Stimulated activated naive B cell treated with anti-CD40 and anti-IgM and Interleukin-4, amounts not matched to agents 10 μg/mL and 1 μg/mL and 100 μg/mL, for 72 hours (primary cell): ENCODE measurements around the gene PNPLA2.

Experiments used
- ATAC-seq, 2 donors: fragments of 150-1000 bp; cut with Tn5 transposase; replicated peaks; 2 replicates each; pipeline ENCODE4 v1.10.0; 2021; ENCODE audit warnings: moderate library complexity in 1 of 2
- DNase-seq: peaks from one replicate; pipeline ENCODE4 v3.0.0; 2021
- H3K27ac Mint-ChIP-seq: one replicate; pipeline ENCODE4 v1.8.0; 2022; ENCODE audit warnings: mild to moderate bottlenecking, mixed read lengths
- H3K27me3 Mint-ChIP-seq, 2 donors: one replicate each; pipeline ENCODE4 v1.8.0; 2022; ENCODE audit warnings: mixed read lengths in 2 of 2
- H3K36me3 Mint-ChIP-seq, 2 donors: one replicate each; pipeline ENCODE4 v1.8.0; 2022; ENCODE audit warnings: mixed read lengths in 2 of 2, mild to moderate bottlenecking in 1 of 2
- H3K4me1 Mint-ChIP-seq, 2 donors: one replicate each; pipeline ENCODE4 v1.8.0; 2022; ENCODE audit warnings: mixed read lengths in 2 of 2, mild to moderate bottlenecking in 1 of 2
- H3K4me3 Mint-ChIP-seq, 2 donors: one replicate each; pipeline ENCODE4 v1.8.0; 2022; ENCODE audit warnings: mild to moderate bottlenecking in 2 of 2, mixed read lengths in 2 of 2, moderate library complexity in 1 of 2
- H3K9me3 Mint-ChIP-seq, 2 donors: one replicate each; pipeline ENCODE4 v1.8.0; 2022; ENCODE audit warnings: mixed read lengths in 2 of 2, mild to moderate bottlenecking in 1 of 2

Gene PNPLA2

DNA sequence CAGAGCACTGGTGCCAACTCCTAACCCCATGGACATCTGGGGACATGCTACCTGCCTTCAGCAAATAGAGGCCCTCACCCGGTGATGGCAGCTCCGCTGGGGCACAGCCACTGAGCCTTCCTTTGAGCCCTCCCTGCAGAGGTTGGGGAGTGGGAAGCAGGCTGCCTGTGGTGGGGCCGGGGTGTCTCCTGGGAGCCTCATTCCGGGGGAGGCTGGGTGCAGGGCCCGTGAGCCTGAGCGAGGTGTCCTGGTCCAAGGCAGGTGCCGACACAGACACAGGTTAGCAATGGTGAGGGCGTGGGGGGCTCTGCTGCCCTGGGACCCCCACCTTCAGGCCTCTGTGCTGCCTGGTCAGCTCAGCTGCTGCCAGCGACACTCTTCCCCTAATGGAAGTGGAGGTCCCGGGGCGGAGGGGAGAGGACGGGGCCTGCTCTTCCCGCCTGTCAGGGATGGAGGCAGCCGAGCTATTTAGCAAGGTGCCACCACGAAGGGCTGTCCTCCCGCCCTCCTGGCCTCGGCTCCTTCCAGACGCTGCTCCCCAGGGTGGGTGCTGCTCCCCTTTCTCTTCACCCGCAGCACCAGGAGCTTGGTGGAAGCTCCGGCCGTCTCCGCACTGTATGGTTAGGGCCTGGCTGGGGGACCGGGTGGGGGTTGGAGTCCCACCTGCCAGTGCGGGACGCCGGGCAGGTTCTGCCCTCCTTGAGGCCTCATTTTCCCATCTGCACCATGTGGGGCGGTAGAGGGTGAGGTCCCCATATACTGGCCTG lies 35.2 kb downstream of the PNPLA2 start:
- Mint-ChIP-seq H3K27ac (no peak overlapping the region), H3K27me3 (peaks cover 0 to 14% of the 10 kb centered on the region in 2 donors), H3K4me3 (no peak overlapping the region), H3K4me1 (peaks cover 4 to 5% of the 10 kb centered on the region in 2 donors), H3K36me3 (no peaks in the 10 kb centered on the region), H3K9me3 (no peaks in the 10 kb centered on the region)
- DNase-seq (no peak), ATAC-seq (no peak)

DNA sequence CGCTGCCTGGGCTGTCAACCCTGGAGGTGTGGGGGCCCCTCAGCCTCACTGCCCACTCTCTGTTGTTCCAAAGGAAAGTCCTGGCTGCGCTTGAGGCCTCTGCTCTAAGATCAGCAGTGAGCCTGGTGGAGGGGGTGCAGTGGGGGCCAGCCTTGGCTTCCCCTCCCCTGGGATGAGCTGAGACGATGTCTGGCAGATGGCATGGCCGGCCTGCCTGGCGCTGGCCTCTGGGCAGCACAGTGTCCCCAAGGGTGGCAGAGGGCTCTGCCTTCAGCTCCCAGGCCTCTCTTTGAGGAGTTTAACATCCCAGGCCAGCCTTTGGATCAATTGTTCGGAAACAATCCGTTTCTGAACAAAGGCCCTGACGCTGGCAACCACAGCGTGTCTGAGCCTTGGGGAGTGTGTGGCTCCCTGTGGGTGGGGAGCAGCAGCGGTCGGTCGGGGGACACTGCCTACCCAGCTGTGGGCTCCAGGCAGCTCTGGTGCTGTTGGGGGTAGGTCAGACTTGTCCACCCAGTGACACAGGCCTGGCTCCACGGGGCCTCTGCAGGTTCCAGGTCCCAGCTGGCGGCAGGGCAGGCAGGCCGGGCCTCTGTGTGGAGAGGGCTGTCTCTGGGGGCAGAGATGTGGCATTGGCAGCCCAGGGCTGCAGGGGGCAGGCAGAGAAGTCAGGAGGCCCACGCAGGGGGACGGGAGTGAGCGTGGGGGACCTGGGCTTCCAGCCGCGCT lies 36.1 kb downstream of the PNPLA2 start:
- no peak overlapping the region for H3K27ac Mint-ChIP-seq
- H3K36me3 Mint-ChIP-seq = no peaks in the 10 kb centered on the region
- H3K4me1 Mint-ChIP-seq = peaks cover 0 to 7% of the 10 kb centered on the region in 2 donors
- ATAC-seq = no peak
- H3K4me3 Mint-ChIP-seq = no peak overlapping the region
- no peaks in the 10 kb centered on the region for H3K9me3 Mint-ChIP-seq
- DNase-seq = no peak
- H3K27me3 Mint-ChIP-seq = peaks cover 0 to 9% of the 10 kb centered on the region in 2 donors

DNA sequence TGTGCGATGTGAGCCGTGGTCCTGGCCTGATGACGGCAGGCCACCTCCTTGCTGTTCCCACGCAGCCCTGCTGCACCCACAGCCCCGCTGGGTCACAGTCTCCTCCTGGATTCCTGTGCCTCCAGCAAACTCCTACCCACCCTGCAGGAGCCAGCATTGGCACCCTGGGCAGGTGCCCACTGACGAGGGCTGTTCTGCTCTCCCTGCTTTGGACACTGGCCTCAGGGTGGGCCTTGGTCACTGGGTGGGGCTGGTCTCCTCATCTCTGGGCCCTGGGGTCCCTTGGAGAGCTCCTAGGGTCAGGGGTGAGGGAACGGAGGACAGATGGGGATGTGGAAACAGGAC lies 36.6 kb downstream of the PNPLA2 start:
- H3K27ac Mint-ChIP-seq = no peak overlapping the region
- H3K36me3 Mint-ChIP-seq = no peaks in the 10 kb centered on the region
- no peaks in the 10 kb centered on the region for H3K9me3 Mint-ChIP-seq
- ATAC-seq (no peak), DNase-seq (no peak)
- no peak overlapping the region for H3K4me3 Mint-ChIP-seq
- peaks cover 0 to 7% of the 10 kb centered on the region in 2 donors for H3K4me1 Mint-ChIP-seq
- H3K27me3 Mint-ChIP-seq = peaks cover 0 to 9% of the 10 kb centered on the region in 2 donors

GRCh38 chr11:855796-856195 lies 37.1 kb downstream of the PNPLA2 start:
- no peak for DNase-seq
- Mint-ChIP-seq H3K9me3 (no peaks in the 10 kb centered on the region), H3K4me3 (no peak overlapping the region), H3K27me3 (peaks cover 0 to 8% of the 10 kb centered on the region in 2 donors), H3K4me1 (peaks cover 0 to 7% of the 10 kb centered on the region in 2 donors), H3K27ac (no peak overlapping the region), H3K36me3 (no peaks in the 10 kb centered on the region)
- ATAC-seq = no peak

DNA sequence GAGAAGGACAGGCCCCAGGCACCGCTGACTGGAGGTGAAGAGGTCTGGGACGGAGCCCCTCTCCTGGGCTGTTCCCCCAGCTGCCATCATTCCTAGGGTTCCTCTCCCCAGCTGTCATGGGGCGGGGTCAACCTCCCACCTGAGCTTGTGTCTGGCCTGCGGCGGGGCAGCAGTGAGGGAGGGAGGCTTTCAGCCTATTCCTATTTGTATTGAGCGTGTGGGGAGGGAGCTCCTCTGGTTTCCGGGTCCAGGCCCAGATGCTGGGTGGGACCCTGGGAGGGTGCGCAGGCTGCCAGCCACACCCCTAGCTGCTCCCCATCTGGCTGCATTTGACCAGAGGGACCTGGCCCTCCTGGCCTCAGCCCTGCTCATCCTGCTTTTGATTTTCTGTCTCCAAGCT lies 37.7 kb downstream of the PNPLA2 start:
- no peak for DNase-seq
- peaks cover 0 to 7% of the 10 kb centered on the region in 2 donors for H3K4me1 Mint-ChIP-seq
- H3K27me3 Mint-ChIP-seq = peaks cover 0 to 2% of the 10 kb centered on the region in 2 donors
- no peak overlapping the region for H3K4me3 Mint-ChIP-seq
- H3K27ac Mint-ChIP-seq = no peak overlapping the region
- no peaks in the 10 kb centered on the region for H3K9me3 Mint-ChIP-seq
- H3K36me3 Mint-ChIP-seq = no peaks in the 10 kb centered on the region
- ATAC-seq = no peak

DNA sequence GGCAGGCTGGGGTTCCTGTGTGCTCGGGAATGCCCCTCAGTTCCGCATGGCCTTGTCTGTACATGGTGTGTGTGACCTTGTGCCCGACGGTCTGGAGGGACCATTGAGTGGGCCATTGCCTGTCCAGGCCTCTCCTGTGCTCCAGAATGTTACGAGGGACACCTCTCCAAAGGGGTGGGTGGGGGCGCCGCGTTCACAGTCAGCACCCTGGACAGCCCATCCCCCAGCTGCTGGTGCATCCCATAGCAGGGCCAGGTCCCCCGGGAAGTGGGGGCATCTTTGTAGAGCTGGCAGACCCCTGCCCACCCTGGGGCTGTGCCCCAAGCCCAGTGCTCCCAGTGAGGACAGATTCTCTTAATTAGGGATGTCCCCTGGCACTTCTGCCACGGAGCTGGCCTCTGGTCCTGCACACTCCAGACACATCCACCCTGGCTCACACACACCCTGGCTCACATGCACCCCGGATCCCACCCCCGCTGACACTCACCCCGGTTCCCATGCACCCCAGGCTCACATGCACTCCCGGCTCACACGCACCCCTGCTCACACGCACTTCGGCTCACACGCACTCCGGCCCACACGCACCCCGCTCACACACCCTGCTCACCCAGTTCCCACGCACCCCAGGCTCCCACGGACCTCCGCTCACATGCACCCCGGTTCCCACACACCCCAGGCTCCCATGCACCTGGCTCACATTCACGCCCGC lies 39.5 kb downstream of the PNPLA2 start:
- no peaks in the 10 kb centered on the region for H3K9me3 Mint-ChIP-seq
- DNase-seq (no peak), ATAC-seq (no peak)
- H3K27ac Mint-ChIP-seq = peak overlapping the region; percentile 56
- no peaks in the 10 kb centered on the region for H3K36me3 Mint-ChIP-seq
- peaks cover 0 to 7% of the 10 kb centered on the region in 2 donors for H3K4me1 Mint-ChIP-seq
- no peak overlapping the region for H3K4me3 Mint-ChIP-seq
- no peaks in the 10 kb centered on the region for H3K27me3 Mint-ChIP-seq

DNA sequence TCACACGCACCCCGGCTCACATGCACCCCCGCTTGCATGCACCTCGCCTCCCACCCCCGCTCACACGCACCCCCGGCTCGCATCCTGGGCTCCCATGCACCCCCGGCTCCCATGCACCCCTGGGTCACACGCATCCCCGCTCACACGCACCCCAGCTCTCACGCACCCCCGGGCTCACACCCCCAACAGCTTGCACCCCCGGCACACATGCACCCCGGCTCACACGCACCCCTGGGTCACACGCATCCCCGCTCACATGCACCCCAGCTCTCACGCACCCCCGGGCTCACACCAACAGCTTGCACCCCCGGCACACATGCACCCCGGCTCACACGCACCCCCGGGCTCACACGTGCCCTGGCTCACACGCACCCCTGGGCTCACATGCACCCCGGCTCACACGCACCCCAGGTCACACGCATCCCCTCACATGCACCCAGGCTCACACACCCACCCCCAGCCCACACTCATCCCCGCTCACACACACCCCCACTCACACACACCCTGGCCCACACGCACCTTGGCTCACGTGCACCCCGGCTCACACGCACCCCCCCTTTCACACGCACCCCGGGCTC lies 40.1 kb downstream of the PNPLA2 start:
- no peaks in the 10 kb centered on the region for H3K36me3 Mint-ChIP-seq
- H3K4me1 Mint-ChIP-seq = peaks cover 0 to 7% of the 10 kb centered on the region in 2 donors
- DNase-seq (no peak), ATAC-seq (no peak)
- H3K27ac Mint-ChIP-seq = peak overlapping the region; percentile 51
- no peaks in the 10 kb centered on the region for H3K9me3 Mint-ChIP-seq
- no peaks in the 10 kb centered on the region for H3K27me3 Mint-ChIP-seq
- no peak overlapping the region for H3K4me3 Mint-ChIP-seq

DNA sequence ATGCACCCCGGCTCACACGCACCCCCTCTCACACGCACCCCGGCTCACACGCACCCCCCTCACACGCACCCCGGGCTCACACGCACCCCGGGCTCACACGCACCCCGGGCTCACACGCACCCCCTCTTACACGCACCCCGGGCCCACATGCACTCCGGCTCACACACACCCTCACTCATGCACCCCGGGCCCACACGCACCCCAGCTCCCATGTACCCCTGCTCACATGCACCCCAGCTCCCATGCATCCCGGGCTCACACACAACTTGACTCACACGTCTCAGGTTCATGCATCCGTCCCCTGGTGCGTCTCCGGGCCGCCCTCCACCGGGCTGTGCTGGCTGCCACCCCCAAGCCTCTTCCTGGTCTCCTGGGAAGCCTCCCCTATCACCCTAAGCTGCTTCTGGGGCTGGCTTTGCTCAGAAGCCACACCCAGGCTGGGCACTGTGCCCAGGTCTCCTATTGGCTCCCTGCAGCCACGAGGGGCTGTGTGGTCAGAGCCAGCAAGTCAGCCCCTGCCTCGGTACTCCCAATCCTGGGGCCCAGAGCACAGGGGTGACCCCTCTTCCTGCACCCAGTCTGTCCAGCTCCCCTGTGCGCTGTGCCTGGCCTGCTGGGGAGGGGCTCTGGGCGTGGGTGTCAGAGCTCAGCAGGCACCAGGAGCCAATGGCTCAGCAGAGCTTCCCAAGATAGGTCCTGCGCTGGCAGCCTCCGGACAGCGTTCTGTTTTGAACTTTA lies 40.8 kb downstream of the PNPLA2 start:
- no peaks in the 10 kb centered on the region for H3K27me3 Mint-ChIP-seq
- no peak overlapping the region for H3K4me3 Mint-ChIP-seq
- H3K36me3 Mint-ChIP-seq = no peaks in the 10 kb centered on the region
- ATAC-seq (no peak), DNase-seq (no peak)
- peak overlapping the region; percentile 44 for H3K27ac Mint-ChIP-seq
- no peaks in the 10 kb centered on the region for H3K9me3 Mint-ChIP-seq
- H3K4me1 Mint-ChIP-seq = peaks cover 0 to 7% of the 10 kb centered on the region in 2 donors

DNA sequence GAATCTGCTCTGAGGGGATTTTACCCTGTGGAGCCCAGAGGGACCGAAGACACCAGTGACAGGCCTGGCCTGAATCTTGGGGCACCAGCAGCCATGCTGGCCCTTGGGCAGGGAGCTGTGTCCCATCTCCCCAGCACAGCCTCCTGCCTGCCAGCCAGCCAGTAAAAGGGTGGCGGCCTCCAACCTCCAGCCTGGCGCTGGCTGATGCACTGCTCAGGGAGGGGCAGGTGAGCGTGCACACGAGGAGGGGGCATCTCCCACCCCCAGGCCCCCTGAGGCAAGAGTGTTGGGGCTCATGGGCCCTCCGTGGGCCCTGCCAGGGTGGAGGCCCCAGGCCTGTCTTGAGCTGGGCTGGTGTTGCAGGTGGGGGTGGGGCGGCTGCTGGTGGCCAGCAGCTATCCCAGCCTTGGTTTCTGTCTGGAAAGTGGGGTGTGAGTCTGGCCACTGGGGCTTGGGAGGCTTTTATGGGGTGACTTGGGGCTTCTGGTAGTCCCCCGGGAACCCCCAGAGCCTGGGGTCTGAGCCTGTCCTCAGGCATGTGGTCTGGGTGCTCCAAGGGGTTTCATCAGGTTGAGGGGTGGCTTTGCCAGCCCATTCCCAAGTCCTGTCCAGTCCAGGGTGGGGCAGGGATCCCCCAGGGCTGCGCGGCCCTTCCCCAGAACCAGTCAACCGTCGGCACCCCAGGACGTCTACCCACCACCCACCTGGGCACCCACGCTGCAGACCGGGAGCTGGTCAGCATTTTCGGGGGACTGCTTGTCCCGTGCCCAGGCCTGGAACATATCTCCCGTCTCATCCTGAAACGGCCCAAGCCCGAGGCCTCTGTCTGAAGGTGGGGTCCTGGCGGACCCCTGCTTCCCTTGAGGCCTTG lies 41.8 kb downstream of the PNPLA2 start:
- Mint-ChIP-seq H3K9me3 (no peaks in the 10 kb centered on the region), H3K27me3 (no peaks in the 10 kb centered on the region), H3K4me3 (no peak overlapping the region), H3K4me1 (peaks cover 0 to 7% of the 10 kb centered on the region in 2 donors), H3K36me3 (no peaks in the 10 kb centered on the region), H3K27ac (peak overlapping the region; percentile 44)
- DNase-seq (no peak), ATAC-seq (no peak)

DNA sequence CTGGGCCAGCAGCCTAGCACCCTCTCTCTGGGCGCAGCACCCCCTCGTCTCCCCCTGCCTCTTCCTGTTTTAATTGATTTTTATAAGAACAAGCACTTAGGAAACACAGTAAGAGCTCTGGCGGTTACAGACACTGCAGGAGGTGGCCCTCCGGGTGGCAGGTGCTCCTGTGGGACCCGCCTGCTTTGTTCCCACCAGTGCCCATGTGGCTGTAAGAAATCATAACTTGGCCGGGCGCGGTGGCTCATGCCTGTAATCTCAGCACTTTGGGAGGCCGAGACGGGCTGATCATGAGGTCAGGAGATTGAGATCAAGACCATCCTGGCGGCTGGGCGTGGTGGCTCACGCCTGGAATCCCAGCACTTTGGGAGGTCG lies 42.4 kb downstream of the PNPLA2 start:
- H3K4me3 Mint-ChIP-seq = no peak overlapping the region

DNA sequence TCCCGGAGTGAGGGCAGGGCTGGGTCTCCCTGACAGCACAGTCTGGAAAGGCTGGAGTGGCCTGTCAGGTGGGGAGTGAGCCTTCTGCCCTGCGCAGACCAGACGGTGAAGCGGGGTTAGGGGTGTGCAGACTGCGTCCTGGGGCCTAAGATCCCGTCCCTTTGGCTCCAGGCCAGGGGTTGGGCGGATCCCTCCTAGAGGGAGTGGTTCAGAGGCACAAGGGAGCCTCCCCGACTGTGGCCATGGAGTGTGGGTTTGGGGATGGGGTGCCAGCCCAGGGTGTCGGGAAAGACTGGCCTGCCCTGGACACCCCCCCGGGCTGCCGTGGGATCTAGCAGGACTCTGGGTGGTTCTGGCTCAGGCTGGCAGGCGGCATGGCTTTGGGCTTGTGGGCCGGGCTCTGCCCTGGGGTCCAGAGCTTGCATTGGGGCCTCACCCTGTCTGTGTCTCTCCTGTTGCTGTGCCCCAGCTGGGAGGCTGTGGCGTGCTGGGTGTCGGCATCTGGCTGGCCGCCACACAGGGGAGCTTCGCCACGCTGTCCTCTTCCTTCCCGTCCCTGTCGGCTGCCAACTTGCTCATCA lies 43.5 kb downstream of the PNPLA2 start:
- no peak for DNase-seq
- Mint-ChIP-seq H3K27me3 (no peaks in the 10 kb centered on the region), H3K9me3 (no peaks in the 10 kb centered on the region), H3K4me3 (no peak overlapping the region), H3K27ac (peak overlapping the region; percentile 39), H3K4me1 (peaks cover 0 to 3% of the 10 kb centered on the region in 2 donors), H3K36me3 (peaks cover 2 to 3% of the 10 kb centered on the region in 2 donors)
- ATAC-seq = no peak

More for the DNA sequence above, 42.4 kb downstream of the PNPLA2 start:
- Mint-ChIP-seq H3K27ac (peak overlapping the region; percentile 14), H3K27me3 (no peaks in the 10 kb centered on the region), H3K4me1 (peaks cover 0 to 7% of the 10 kb centered on the region in 2 donors), H3K36me3 (peaks cover 0 to 3% of the 10 kb centered on the region in 2 donors), H3K9me3 (no peaks in the 10 kb centered on the region)
- DNase-seq = no peak
- no peak for ATAC-seq

DNA sequence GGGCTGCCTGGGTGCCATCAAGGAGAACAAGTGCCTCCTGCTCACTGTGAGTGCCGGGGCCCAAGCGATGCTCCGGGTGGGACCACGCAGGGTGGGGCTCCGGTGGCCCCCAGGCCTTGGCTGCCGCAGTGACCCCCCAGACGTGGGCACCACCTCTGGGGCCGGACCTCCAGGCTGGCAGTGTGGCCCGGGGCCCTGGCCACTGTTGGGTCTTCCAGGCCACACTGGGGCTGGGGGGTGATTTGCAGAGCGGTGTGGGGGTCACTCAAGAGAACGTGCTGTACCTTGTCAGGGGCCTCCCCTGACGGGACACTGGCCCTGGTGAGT lies 43.9 kb downstream of the PNPLA2 start:
- ATAC-seq (no peak), DNase-seq (no peak)
- Mint-ChIP-seq H3K4me1 (peaks cover 0 to 3% of the 10 kb centered on the region in 2 donors), H3K9me3 (no peaks in the 10 kb centered on the region), H3K27ac (no peak overlapping the region), H3K27me3 (no peaks in the 10 kb centered on the region), H3K36me3 (peaks cover 2 to 3% of the 10 kb centered on the region in 2 donors), H3K4me3 (no peak overlapping the region)
